ENCODE measurements around the gene FAM221B.

Gene FAM221B

GRCh38 chr9:35814841-35815543 lies 13.5 kb downstream of the FAM221B start, which contains the start of gene HINT2:
Gene HINT2, minus strand, starts transcription at chr9:35815042. Its CDS starts 63 bp downstream, at chr9:35814979.
- DNase-seq, result peak; percentile 95 to 100

GRCh38 chr9:35814106-35814840 lies 14.3 kb downstream of the FAM221B start:
- peak; percentile 37 to 69 for DNase-seq

GRCh38 chr9:35813434-35814105 lies 15.0 kb downstream of the FAM221B start:
- no peak for DNase-seq

GRCh38 chr9:35812025-35812602 lies 16.4 kb downstream of the FAM221B start, which contains the start of gene SPAG8:
Gene SPAG8, minus strand, starts transcription at chr9:35812262. Its CDS starts 115 bp downstream, at chr9:35812147.
- DNase-seq, result peak; percentile 91 to 92

- DNase-seq, result peak in 1 of 2 donors; percentile 11
Measured at GRCh38 chr9:35811381-35812024, 17.0 kb downstream of the FAM221B start.

- DNase-seq, result no peak
Measured at GRCh38 chr9:35810122-35810521, 18.4 kb downstream of the FAM221B start.

GRCh38 chr9:35808433-35808832 lies 20.1 kb downstream of the FAM221B start:
- no peak for DNase-seq

GRCh38 chr9:35806101-35806500 lies 22.4 kb downstream of the FAM221B start:
- DNase-seq, result no peak

GRCh38 chr9:35801328-35802128 lies 27.0 kb downstream of the FAM221B start:
- DNase-seq, result no peak

- no peak for DNase-seq
Measured at GRCh38 chr9:35800530-35800929, 28.0 kb downstream of the FAM221B start.

GRCh38 chr9:35798658-35799374 lies 29.7 kb downstream of the FAM221B start:
- no peak for DNase-seq

GRCh38 chr9:35797311-35798109 lies 31.0 kb downstream of the FAM221B start:
- DNase-seq, result no peak

- no peak for DNase-seq
Measured at GRCh38 chr9:35795695-35796094, 32.8 kb downstream of the FAM221B start.

GRCh38 chr9:35793461-35793860 lies 35.1 kb downstream of the FAM221B start:
- DNase-seq, result no peak

GRCh38 chr9:35792826-35793225 lies 35.7 kb downstream of the FAM221B start:
- DNase-seq, result no peak

- DNase-seq, result no peak
Measured at GRCh38 chr9:35792024-35792813, 36.3 kb downstream of the FAM221B start.

GRCh38 chr9:35791297-35791921 lies 37.1 kb downstream of the FAM221B start, which contains the start of gene NPR2:
Gene NPR2, plus strand, starts transcription at chr9:35791591. Its CDS starts 818 bp downstream, at chr9:35792409.
- DNase-seq, result peak in 1 of 2 donors; percentile 7
